Effector CD8-positive, alpha-beta T cell (primary cell): Measurements from ENCODE around the gene OLFML3.
A peak's percentile ranks its signal among the peaks of the same experiment; 100 is the strongest.

Source experiments
- DNase-seq: peaks from one replicate; lab custom pipeline; 2025; lab: John Stamatoyannopoulos, UW
- total RNA-seq, 4 experiments: gene quantifications; one replicate each; lab custom pipeline; 2026; lab: John Stamatoyannopoulos, UW

Gene OLFML3, protein sequence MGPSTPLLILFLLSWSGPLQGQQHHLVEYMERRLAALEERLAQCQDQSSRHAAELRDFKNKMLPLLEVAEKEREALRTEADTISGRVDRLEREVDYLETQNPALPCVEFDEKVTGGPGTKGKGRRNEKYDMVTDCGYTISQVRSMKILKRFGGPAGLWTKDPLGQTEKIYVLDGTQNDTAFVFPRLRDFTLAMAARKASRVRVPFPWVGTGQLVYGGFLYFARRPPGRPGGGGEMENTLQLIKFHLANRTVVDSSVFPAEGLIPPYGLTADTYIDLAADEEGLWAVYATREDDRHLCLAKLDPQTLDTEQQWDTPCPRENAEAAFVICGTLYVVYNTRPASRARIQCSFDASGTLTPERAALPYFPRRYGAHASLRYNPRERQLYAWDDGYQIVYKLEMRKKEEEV
- total RNA-seq: 0.27 to 1.8 (median 0.74) reads per million in 4 experiments

GRCh38 chr1:113978863-113979702, at the start of gene OLFML3:
OLFML3 (plus strand) TSS chr1:113979474; CDS start chr1:113979517, 43 bp downstream.
- no peak for DNase-seq

GRCh38 chr1:113929750-113930498, 49.4 kb upstream of the OLFML3 start:
- DNase-seq: peak; percentile 69

- DNase-seq: peak; percentile 65
These were observed 48.6 kb upstream of the OLFML3 start for GRCh38 chr1:113930499-113931161.

DNA sequence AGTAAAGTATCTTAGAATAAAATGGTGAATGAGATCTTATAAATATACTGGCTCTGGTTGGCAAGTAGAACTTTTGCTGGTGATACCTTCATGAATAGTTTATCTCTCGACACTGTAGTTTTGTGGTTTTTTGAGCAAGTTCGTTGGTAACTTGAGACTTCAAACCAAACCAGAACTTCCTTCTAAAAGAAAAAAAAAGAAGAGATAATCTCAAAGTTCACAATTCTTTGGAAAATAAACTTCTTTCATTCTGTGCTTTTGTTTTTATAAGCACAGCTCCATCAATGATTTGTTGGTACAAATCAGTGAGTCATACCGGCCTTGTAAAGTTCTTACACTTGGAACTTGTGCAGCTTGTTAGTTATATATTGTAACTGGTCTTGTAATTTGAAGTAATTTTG, 47.8 kb upstream of the OLFML3 start:
- no peak for DNase-seq

- no peak for DNase-seq
These were observed 45.3 kb upstream of the OLFML3 start for GRCh38 chr1:113934006-113934405.

DNA sequence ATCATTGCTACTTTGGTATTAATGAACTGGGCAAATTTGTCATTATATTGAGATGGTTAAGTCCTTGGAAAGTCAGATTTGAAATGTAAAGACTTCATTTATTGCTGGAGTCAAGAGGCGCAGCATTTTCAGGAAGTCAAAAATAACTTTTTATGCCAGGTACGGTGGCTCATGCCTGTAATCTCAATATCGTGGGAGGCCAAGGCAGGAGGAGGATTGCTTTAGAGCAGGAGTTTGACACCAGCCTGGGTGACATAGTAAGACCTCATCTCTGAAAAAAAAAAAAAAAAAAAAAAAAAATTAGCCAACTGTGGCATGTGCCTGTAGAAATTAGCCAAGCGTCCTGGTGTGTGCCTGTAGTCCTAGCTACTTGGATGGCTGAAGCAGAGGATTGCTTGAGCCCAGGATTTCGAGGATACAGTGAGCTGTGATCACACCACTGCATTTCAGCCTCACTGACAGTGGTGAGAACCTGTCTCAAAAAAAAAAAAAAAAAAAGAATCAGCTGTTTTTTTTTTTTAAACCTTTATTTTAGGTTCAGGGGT, 44.7 kb upstream of the OLFML3 start:
- no peak for DNase-seq

DNA sequence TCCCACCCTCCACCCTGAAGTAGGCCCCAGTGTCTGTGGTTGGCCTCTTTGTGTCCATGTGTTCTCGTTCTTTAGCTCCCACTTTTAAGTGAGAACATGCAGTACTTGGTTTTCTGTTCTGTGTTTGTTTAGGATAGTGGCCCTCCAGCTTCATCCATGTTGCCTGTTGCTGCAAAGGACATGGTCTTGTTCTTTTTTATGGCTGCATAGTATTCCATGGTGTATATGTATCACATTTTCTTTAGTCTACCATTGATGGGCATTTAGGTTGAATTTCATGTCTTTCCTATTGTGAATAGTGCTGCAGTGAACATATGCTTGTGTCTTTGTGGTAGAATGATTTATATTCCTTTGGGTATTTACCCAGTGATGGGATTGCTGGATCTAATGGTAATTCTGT, 44.1 kb upstream of the OLFML3 start:
- no peak for DNase-seq

GRCh38 chr1:113935970-113936369, 43.3 kb upstream of the OLFML3 start:
- DNase-seq: no peak

DNA sequence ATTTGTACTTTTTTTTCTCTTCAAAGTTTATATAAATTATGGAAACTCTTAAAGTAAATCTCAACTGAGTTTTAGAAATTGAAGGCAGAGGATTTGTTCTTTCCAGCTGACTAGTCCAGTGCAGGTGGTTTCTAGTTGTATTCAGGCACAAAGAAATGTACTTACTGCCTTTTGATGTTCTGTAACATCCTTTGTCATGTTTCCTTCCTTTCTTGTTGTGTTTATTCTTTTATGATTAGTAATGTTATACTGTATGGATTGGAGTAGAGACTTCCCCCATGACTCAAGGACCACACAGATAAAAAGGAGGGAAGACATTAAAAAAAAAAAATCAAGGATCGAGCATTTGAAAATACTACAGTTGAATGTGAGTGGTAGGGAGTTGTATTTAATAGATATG, 42.1 kb upstream of the OLFML3 start:
- DNase-seq: no peak

DNA sequence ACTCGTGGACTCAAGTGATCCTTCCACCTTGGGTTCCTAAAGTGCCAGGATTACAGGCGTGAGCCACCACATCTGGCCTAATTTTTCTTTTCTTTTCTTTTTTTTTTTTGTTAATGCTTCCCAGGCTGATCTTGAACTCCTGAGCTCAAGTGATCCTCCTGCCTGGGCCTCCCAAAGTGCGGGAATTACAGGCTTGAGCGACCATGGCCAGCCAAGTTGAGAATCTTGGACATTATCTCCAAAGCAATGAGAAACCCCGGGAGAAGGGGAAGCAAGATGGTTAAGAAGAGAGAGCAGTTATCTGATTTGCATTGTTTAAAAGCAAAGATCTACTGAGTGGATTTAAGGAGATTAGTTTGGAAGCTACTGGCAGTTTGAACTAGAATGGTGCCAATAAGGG, 41.1 kb upstream of the OLFML3 start:
- DNase-seq: no peak

- DNase-seq: peak; percentile 11
These were observed 38.7 kb upstream of the OLFML3 start for GRCh38 chr1:113940365-113941244.

- DNase-seq: no peak
These were observed 38.1 kb upstream of the OLFML3 start for GRCh38 chr1:113941245-113941559.

GRCh38 chr1:113942527-113942926, 36.7 kb upstream of the OLFML3 start:
- no peak for DNase-seq

DNA sequence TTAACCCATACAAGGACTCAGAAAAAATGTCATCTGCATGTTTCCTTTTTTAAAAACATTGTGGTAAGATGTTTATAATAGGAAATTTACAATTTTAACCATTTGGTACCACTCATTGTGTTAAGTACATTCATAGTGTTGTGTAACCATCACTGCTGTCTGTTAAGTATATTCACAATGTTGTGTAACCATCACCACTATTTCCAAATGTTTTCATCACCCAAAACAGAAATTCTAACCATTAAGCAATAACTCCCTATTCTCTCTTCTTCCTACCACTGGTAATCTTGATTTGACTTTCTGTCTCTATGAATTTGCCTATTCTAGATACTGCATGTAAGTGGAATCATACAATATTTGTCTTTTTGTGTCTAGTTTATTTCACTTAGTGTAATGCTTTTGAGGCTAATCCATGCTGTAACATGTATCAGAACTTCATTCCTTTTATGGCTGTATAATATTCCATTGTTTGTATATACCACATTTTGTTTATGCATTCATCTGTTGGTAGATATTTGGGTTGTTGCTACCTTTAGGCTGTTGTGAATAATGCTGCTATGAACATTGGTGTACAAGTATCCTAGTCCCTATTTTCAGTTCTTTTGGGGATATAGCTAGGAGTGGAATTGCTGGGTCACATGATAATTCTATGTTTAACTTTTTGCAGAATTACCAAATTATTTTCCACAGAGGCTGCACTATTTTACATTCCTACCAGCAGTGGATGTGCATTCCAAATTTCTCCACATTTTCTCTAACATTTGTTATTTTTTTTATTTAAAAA, 36.1 kb upstream of the OLFML3 start:
- no peak for DNase-seq

DNA sequence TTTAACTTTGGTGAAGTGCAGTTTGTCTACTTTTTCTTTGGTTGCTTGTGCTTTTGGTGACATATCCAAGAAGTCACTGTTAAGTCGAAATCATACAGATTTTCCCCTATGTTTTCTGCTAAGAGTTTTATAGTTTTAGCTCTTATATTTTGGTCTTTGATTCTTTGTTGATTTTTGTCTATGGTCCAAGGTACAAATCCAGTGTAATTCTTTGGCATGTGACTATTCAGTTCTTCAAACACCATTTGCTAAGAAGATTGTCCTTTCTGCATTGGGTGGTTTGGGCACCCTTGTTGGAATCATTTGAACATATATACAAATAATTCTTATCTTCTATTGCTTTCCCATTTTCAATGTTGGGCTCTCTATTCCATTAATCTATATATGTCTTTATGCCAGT, 33.9 kb upstream of the OLFML3 start:
- no peak for DNase-seq

DNA sequence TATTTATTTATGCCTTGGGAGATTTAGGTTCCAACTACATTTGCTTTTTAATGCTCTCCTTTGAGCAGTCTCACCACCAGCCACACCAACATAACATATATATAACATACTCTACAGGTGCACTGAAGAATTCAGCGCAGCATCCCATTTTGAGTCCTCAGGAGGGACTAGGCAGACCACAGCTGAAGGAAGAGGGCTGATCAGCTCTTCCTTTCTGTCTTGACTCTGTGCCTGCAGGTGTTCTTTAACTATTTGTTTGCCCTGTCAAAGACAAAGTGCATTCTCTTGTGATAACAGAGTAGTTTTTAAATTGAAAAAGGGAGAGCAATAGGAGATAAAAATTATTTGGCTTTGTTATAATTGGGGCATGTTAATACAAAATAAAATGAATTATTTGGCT, 33.2 kb upstream of the OLFML3 start:
- no peak for DNase-seq

- no peak for DNase-seq
These were observed 32.4 kb upstream of the OLFML3 start for GRCh38 chr1:113946678-113947387.

DNA sequence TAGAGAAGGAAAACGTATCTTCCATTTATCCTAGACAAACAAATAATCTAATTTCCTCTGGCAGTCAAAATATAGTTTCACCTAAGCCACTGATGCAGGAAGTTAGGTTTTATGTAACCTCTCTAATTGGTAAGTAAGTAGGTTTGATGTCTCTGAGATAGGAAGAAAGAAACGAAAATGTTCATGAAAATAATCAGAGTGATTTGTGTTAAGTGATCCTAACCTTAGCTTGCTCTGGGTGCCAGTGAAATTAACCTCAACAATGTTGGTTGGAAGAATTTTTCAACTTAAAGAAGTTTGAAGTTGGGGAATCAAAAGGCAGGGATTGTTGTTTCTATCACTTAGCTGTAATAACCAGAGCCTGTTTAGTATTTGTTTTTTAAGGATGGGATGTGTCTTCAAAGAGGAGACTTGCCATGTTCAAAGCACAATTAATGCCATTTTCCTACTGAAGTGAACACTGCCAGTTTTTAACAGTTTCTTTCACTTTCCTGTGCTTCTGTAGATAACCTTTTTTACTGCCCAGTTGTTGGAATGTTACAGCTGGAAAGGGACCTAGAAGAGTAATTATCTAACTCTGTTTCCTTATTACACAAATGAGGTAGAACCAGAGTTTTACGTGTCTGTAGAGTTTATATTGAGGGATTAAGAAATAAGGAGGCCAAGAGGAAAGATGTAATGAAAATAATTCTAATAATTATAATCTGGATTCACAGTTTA, 31.7 kb upstream of the OLFML3 start:
- no peak for DNase-seq
